ENCODE data around the gene SLTM.

DNA sequence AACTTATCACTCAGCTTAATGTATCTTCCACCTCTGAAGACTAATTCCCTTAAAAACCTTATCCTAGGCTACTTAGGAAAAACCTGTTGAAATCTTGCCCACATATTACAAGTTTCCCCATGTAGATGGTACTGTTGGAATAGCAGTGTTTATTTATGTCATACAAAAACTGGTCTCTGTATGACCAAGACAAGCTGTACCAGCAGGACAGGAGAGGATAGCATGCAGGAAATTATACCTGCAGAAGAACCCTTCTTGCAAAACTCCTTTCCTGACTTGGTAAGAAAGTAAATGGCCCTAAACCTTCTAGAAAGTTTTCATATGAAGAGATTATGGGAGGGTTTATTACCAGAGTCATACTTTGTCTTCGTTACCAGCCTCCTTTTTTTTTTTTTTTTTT is 28.7 kb upstream of the SLTM start:
- no peak for TF ChIP-seq CTCF (IDR thresholded peaks at IDR 0.05)
- no peak for TF ChIP-seq POLR2A (IDR thresholded peaks at IDR 0.05)
